Astrocyte of the spinal cord (primary cell): ENCODE data around the gene WDR12.
"Not testable (repeated sequence)": the region's sequence is repeated elsewhere in the genome, so short reads cannot be mapped to it uniquely, and the experiment has no call there.

ENCODE experiments used
- DNase-seq: peaks from one replicate; pipeline ENCODE4 v3.0.0; 2011; ENCODE audit warnings: low read depth, low spot score
- H3K4me3 ChIP-seq: 2 replicates; pipeline ENCODE4 v1.5.1; 2011; ENCODE audit warnings: low read depth, mild to moderate bottlenecking, low read length, moderate library complexity
- in situ Hi-C: cut with HindIII; loops from 2 replicates; pipeline ENCODE4 v1.10.0; 2017; ENCODE audit warnings: low sequenced_read_pairs
- TF ChIP-seq, protein P1 (sequence below): IDR thresholded peaks from 2 replicates; pipeline ENCODE4 v1.5.1; 2012; ENCODE audit warnings: low read depth, mild to moderate bottlenecking, low read length, inconsistent platforms

WDR12 gene

DNA sequence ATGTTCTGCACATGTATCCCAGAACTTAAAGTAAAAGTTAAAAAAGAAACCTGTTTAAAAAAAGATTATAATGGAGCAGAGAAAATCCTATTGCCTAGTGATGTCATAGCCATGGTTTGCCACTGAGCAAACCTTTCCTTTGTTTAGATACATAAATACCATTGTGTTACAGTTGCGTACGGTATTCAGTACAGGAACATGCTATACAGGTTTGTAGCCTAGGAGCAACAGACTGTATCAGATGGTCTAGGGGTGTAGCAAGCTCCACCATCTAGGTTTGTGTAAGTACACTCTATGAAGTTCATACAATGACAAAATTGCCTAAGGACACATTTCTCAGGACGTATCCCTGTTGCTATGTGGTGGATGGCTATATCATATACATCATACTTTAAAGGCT, 52.9 kb downstream of the WDR12 start:
- no peak for DNase-seq
- no peak overlapping the region for H3K4me3 ChIP-seq
- TF ChIP-seq, protein P1, sequence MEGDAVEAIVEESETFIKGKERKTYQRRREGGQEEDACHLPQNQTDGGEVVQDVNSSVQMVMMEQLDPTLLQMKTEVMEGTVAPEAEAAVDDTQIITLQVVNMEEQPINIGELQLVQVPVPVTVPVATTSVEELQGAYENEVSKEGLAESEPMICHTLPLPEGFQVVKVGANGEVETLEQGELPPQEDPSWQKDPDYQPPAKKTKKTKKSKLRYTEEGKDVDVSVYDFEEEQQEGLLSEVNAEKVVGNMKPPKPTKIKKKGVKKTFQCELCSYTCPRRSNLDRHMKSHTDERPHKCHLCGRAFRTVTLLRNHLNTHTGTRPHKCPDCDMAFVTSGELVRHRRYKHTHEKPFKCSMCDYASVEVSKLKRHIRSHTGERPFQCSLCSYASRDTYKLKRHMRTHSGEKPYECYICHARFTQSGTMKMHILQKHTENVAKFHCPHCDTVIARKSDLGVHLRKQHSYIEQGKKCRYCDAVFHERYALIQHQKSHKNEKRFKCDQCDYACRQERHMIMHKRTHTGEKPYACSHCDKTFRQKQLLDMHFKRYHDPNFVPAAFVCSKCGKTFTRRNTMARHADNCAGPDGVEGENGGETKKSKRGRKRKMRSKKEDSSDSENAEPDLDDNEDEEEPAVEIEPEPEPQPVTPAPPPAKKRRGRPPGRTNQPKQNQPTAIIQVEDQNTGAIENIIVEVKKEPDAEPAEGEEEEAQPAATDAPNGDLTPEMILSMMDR = no peak
- in situ Hi-C loops = no loop called here

DNA sequence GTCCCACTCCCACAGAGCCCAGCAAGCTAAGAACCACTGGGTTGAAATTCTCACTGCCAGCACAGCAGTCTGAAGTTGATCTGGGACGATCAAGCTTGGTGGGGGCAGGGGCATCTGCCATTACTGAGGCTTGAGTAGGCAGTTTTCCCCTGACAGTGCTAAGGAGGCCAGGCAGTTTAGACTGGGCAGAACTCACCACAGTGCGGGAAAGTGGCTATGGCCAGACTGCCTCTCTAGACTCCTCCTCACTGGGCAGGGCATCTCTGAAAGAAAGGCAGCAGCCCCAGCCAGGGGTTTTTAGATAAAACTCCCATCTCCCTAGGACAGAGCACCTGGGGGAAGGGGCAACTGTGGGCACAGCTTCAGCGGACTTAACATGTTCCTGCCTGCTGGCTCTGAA, 62.1 kb downstream of the WDR12 start:
- H3K4me3 ChIP-seq, in situ Hi-C loops, DNase-seq: not testable (repeated sequence)

DNA sequence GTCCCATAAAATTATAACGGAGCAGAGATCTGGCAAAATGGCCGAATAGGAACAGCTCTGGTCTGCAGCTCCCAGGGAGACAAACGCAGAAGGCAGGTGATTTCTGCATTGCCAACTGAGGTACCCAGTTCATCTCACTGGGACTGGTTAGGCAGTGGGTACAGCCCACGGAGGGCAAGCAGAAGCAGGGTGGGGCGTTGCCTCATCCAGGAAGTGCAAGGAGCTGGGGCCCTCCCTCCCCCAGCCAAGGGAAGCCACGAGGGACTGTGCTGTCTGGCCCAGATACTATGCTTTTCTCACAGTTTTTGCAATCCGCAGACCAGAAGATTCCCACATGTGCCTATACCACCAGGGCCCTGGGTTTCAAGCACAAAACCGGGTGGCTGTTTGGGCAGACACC, 62.7 kb downstream of the WDR12 start:
- no peak overlapping the region for H3K4me3 ChIP-seq
- in situ Hi-C loops = no loop called here
- no peak for DNase-seq
- TF ChIP-seq, protein P1 = no peak

DNA sequence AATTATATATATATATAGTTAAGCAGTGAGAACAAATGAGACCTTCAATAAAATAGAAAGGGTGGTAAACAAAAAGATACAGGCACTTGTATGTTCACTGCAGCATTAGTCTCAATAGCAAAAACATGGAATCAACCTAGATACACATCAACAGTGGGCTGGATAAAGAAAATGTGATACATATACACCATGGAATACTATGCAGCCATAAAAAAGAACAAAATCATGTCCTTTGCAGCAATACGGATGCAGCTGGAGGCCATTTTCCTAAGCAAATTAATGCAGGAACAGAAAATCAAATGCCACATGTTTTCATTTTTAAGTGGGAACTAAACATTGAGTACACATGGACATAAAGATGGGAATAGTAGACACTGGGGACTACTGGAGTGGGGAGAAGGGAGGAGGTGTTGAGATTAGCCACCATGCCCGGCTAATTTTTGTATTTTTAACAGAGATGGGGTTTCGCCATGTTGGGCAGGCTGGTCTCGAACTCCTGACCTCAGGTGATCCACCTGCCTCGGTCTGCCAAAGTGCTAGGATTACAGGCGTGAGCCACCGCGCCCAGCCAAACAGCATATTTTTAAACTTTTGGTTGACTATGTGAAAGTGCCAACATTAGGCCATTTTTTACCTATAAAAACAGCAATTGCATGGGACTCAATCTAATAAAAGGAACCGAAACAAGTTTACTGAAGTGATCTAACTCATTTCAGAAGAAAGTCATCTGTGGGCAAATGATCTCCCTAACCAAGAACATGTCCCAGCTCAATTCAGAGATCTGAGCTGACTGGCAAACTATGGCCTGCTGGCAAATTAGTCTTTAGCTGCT, 63.6 kb downstream of the WDR12 start:
- no peak overlapping the region for H3K4me3 ChIP-seq
- TF ChIP-seq, protein P1 = no peak
- DNase-seq = no peak
- in situ Hi-C loops = no loop called here

DNA sequence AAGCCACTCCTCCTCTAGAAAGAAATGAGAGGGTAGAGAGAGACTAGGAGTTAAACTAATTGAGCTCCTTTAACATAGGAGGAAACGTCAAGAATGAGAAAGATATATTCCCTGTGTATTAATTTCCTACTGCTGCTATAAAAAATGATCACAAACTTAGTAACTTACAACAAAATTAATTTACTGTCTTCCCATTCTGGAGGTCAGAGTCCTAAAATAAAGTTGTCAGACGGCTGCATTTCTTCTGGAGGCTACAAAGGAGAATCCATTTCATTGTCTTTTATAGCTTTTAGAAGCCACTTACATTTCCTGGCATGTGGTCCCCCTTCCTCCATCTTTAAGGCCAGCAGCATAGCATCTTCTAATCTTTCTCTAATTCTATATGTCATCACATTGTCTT, 66.8 kb downstream of the WDR12 start:
- DNase-seq = no peak
- in situ Hi-C loops = no loop called here
- TF ChIP-seq, protein P1 = no peak
- H3K4me3 ChIP-seq = no peak overlapping the region

DNA sequence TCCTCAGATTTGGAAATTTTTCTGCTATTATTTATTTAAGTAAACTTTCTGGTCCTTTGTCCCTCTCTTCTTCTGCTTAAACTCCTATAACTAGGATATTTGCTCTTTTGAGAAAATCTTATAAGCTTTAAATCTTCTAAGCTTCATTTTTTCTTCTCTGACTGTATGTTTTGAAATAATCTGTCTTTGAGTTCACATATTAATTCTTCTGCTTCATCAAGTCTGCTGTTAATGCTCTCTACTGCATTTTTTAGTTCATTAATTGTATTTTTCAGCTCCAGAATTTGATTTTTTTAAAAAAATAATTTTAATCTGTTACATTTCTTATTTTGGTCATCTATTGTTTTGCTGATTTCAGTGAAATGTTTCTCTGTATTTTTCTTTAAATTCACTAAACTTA, 68.8 kb downstream of the WDR12 start:
- TF ChIP-seq, protein P1 = no peak
- in situ Hi-C loops = no loop called here

DNA sequence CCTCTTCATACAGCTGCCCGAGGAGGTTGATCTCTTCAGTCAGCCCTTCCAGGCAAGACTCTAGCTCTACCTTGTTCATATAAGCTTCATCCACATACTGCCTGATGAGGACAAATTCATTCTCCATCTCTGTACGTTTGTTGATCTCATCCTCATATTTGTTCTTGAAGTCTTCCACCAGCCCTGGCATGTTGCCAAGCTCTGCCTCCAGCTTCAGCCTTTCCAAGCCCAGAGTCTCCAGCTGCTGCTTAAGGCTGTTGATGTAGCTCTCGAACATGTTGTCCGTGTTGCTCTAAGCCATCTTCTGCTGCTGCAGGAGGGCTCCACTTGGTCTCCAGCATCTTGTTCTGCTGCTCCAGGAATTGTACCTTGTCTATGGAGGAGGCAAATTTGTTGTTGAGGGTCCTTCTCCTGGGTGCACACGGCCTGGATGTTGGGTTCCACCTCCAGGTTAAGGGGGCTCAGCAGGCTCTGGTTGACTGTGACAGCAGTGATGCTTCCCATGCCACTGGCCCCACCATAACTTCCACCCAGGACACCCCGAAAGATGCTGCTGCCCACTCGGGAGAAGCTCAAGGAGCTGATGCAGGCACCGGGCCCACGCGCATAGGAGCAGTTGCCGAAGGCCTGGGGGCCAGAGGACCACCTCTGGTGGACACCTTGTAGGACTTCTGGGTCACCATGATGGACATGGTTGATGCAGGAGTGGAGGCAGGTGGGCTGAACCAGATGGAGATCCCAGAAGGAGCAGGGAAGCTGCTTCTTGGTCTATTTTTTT, 70.2 kb downstream of the WDR12 start:
- H3K4me3 ChIP-seq = no peak overlapping the region
- in situ Hi-C loops = no loop called here
- no peak for DNase-seq
- TF ChIP-seq, protein P1 = no peak

More for the DNA sequence above, 68.8 kb downstream of the WDR12 start:
- no peak overlapping the region for H3K4me3 ChIP-seq
- DNase-seq = no peak
